H9 (cell line): Measurements from ENCODE around the gene WWC2. TPM values are rescaled to one million over a fixed set of nuclear protein-coding genes. Genes with fewer than 3 reads are reported as not detected.

ENCODE experiments used
- DNase-seq: peaks from one replicate; pipeline ENCODE4 v3.0.0-alpha.2; 2017
- H2AFZ ChIP-seq: one replicate; pipeline ENCODE4 v1.6.1; 2013; ENCODE audit warnings: mild to moderate bottlenecking, low read length, control low read depth, moderate library complexity
- H2AK5ac ChIP-seq: 2 replicates; pipeline ENCODE4 v1.6.1; 2013; ENCODE audit warnings: low read length, control low read depth, mixed read lengths; ENCODE audit not compliant: insufficient read length
- H2BK120ac ChIP-seq: one replicate; pipeline ENCODE4 v1.6.1; 2013; ENCODE audit warnings: low read depth, mild to moderate bottlenecking, low read length, control low read depth, inconsistent platforms; ENCODE audit not compliant: poor library complexity, severe bottlenecking
- H2BK12ac ChIP-seq: 2 replicates; pipeline ENCODE4 v1.6.1; 2013; ENCODE audit warnings: low read length, control low read depth, mixed read lengths, low read depth; ENCODE audit not compliant: insufficient read length
- H2BK15ac ChIP-seq: 2 replicates; pipeline ENCODE4 v1.6.1; 2013; ENCODE audit warnings: low read depth, low read length, control low read depth
- H2BK20ac ChIP-seq: one replicate; pipeline ENCODE4 v1.6.1; 2013; ENCODE audit warnings: low read depth, mild to moderate bottlenecking, low read length, control low read depth, inconsistent platforms; ENCODE audit not compliant: poor library complexity, severe bottlenecking
- H2BK5ac ChIP-seq: 2 replicates; pipeline ENCODE4 v1.6.1; 2013; ENCODE audit warnings: low read length, control low read depth, mixed read lengths; ENCODE audit not compliant: insufficient read length
- H3K14ac ChIP-seq: 2 replicates; pipeline ENCODE4 v1.6.1; 2013; ENCODE audit warnings: low read length, control low read depth; ENCODE audit not compliant: insufficient read depth
- H3K18ac ChIP-seq: 2 replicates; pipeline ENCODE4 v1.6.1; 2013; ENCODE audit warnings: low read depth, mild to moderate bottlenecking, mixed read lengths, low read length, control low read depth; ENCODE audit not compliant: insufficient read length
- H3K23ac ChIP-seq: 2 replicates; pipeline ENCODE4 v1.6.1; 2013; ENCODE audit warnings: low read length, control low read depth, mixed read lengths, low read depth; ENCODE audit not compliant: insufficient read length
- H3K23me2 ChIP-seq: 2 replicates; pipeline ENCODE4 v1.6.1; 2013; ENCODE audit warnings: low read depth, mild to moderate bottlenecking, mixed read lengths, low read length, control low read depth; ENCODE audit not compliant: insufficient read length, poor library complexity, severe bottlenecking
- H3K27ac ChIP-seq: 2 replicates; pipeline ENCODE4 v1.5.1; 2013; ENCODE audit warnings: low read length, control low read depth, mixed read lengths, low read depth; ENCODE audit not compliant: insufficient read length
- H3K27me3 ChIP-seq: 2 replicates; pipeline ENCODE4 v1.6.1; 2013; ENCODE audit warnings: low read length, control low read depth, inconsistent platforms; ENCODE audit not compliant: insufficient read depth
- H3K4ac ChIP-seq: 2 replicates; pipeline ENCODE4 v1.6.1; 2013; ENCODE audit warnings: low read depth, mild to moderate bottlenecking, control low read depth, inconsistent platforms, low read length, moderate library complexity
- H3K4me1 ChIP-seq: 2 replicates; pipeline ENCODE4 v1.6.1; 2013; ENCODE audit warnings: low read length, control low read depth, inconsistent platforms; ENCODE audit not compliant: insufficient read depth
- H3K4me2 ChIP-seq: 2 replicates; pipeline ENCODE4 v1.6.1; 2013; ENCODE audit warnings: low read length, control low read depth, mixed read lengths; ENCODE audit not compliant: insufficient read length, insufficient read depth
- H3K56ac ChIP-seq: 2 replicates; pipeline ENCODE4 v1.6.1; 2013; ENCODE audit warnings: low read depth, mild to moderate bottlenecking, mixed read lengths, low read length, control low read depth; ENCODE audit not compliant: insufficient read length
- H3K79me1 ChIP-seq: 2 replicates; pipeline ENCODE4 v1.6.1; 2013; ENCODE audit warnings: low read depth, mild to moderate bottlenecking, moderate library complexity, low read length, control low read depth, inconsistent platforms; ENCODE audit not compliant: insufficient read depth, poor library complexity, severe bottlenecking
- H3K79me2 ChIP-seq: 2 replicates; pipeline ENCODE4 v1.6.1; 2013; ENCODE audit warnings: low read length, control low read depth, inconsistent platforms; ENCODE audit not compliant: insufficient read depth
- H3K9ac ChIP-seq: 2 replicates; pipeline ENCODE4 v1.6.1; 2013; ENCODE audit warnings: low read length, control low read depth, mixed read lengths; ENCODE audit not compliant: insufficient read length; ENCODE audit errors: extremely low read depth
- H3K9me3 ChIP-seq: one replicate; pipeline ENCODE4 v1.6.1; 2013; ENCODE audit warnings: low read depth, low read length, inconsistent platforms; ENCODE audit not compliant: control insufficient read depth
- H3T11ph ChIP-seq: one replicate; pipeline ENCODE4 v1.6.1; 2013; ENCODE audit warnings: mild to moderate bottlenecking, low read length, control low read depth, inconsistent platforms
- H4K20me1 ChIP-seq: one replicate; pipeline ENCODE4 v1.6.1; 2013; ENCODE audit not compliant: control insufficient read depth, insufficient read length, insufficient read depth
- H4K5ac ChIP-seq: 2 replicates; pipeline ENCODE4 v1.6.1; 2013; ENCODE audit warnings: low read depth, mild to moderate bottlenecking, mixed read lengths, low read length, control low read depth; ENCODE audit not compliant: insufficient read length
- H4K8ac ChIP-seq: replicated peaks from 2 replicates; pipeline ENCODE4 v1.6.1; 2013; ENCODE audit warnings: low read length, control low read depth, mixed read lengths, low read depth; ENCODE audit not compliant: insufficient read length
- H4K91ac ChIP-seq: 2 replicates; pipeline ENCODE4 v1.6.1; 2013; ENCODE audit warnings: low read depth, mild to moderate bottlenecking, moderate library complexity, mixed read lengths, low read length, control low read depth; ENCODE audit not compliant: insufficient read length
- H3K27ac Mint-ChIP-seq, 3 experiments: 2 replicates in 2 of 3; 3 replicates in 1 of 3; pipeline ENCODE4 v1.8.0; 2020 to 2021; ENCODE audit warnings: mixed read lengths in 3 of 3, mild to moderate bottlenecking in 1 of 3, moderate library complexity in 1 of 3
- H3K27me3 Mint-ChIP-seq: 2 replicates; pipeline ENCODE4 v1.8.0; 2021; ENCODE audit warnings: low read depth, mild to moderate bottlenecking, moderate library complexity, mixed read lengths
- H3K36me3 Mint-ChIP-seq, 3 experiments: 2 replicates in 2 of 3; 3 replicates in 1 of 3; pipeline ENCODE4 v1.8.0; 2020 to 2021; ENCODE audit warnings: low read depth in 3 of 3, mixed read lengths in 3 of 3; ENCODE audit not compliant: insufficient read depth in 1 of 3
- H3K4me1 Mint-ChIP-seq, 2 experiments: 2 replicates each; pipeline ENCODE4 v1.8.0; 2020; ENCODE audit warnings: mixed read lengths in 2 of 2
- H3K4me3 Mint-ChIP-seq, 2 experiments: 2 replicates in 1 of 2; 3 replicates in 1 of 2; pipeline ENCODE4 v1.8.0; 2020 to 2021; ENCODE audit warnings: mild to moderate bottlenecking in 2 of 2, mixed read lengths in 2 of 2, moderate library complexity in 1 of 2
- H3K9me3 Mint-ChIP-seq, 2 experiments: 2 replicates in 1 of 2; 3 replicates in 1 of 2; pipeline ENCODE4 v1.8.0; 2020; ENCODE audit warnings: mild to moderate bottlenecking in 2 of 2, mixed read lengths in 2 of 2, moderate library complexity in 1 of 2
- CTCF ChIP-seq: fragments of 200-600 bp; sonication (generic); conservative IDR thresholded peaks from 3 replicates; pipeline ENCODE4 v1.8.0; 2021; ENCODE audit warnings: antibody characterized with exemption, mild to moderate bottlenecking
- WGBS: extraction: QIAGEN DNeasy Blood & Tissue Kit; methylation state at CpG from one replicate; pipeline ENCODE4 v1.1.7; 2013; ENCODE audit warnings: missing lambda C conversion rate, low lambda C conversion rate, mixed read lengths; ENCODE audit not compliant: insufficient read length; ENCODE audit errors: extremely low coverage; 5-methylcytosine and 5-hydroxymethylcytosine counted together
- total RNA-seq: library from RNA; stranded (reverse); gene quantifications from 2 replicates; pipeline ENCODE4 v1.2.1, GENCODE V29; 2021

The WWC2 gene
- total RNA-seq, 1 experiment from 2014 or later: 106 TPM

- Histone ChIP-seq H3K56ac (no peak overlapping the region), H4K20me1 (no peaks in the 10 kb centered on the region), H2BK20ac (no peak overlapping the region), H3K4ac (no peak overlapping the region), H4K5ac (no peak overlapping the region), H4K91ac (no peak overlapping the region), H2BK15ac (no peak overlapping the region), H2BK120ac (no peak overlapping the region), H3K14ac (no peak overlapping the region), H3K79me1 (peaks cover 8% of the 10 kb centered on the region), H3K27ac (no peak overlapping the region), H3K4me2 (no peak overlapping the region), H3K79me2 (peaks cover 15% of the 10 kb centered on the region; the same call in 1 of the 2 replicates), H2BK5ac (no peak overlapping the region), H2AFZ (no peak overlapping the region), H3K18ac (no peak overlapping the region), H3K9ac (no peak overlapping the region), H3K23ac (no peak overlapping the region), H3K27me3 (no peaks in the 10 kb centered on the region), H3K9me3 (no peaks in the 10 kb centered on the region), H2AK5ac (no peak overlapping the region), H3K4me1 (peaks cover 24% of the 10 kb centered on the region), H4K8ac (no peak overlapping the region), H3K23me2 (peaks cover 4% of the 10 kb centered on the region), H3T11ph (no peak overlapping the region), H2BK12ac (no peak overlapping the region)
- peaks cover 5% of the 10 kb centered on the region in 2 experiments for H3K9me3 Mint-ChIP-seq
- no peak for TF ChIP-seq CTCF
- H3K4me3 Mint-ChIP-seq: no peak overlapping the region; a peak in 1 of 5 replicates
- H3K27me3 Mint-ChIP-seq: no peaks in the 10 kb centered on the region
- WGBS: no CpG with 5 or more reads among the region's 7 CpGs
- H3K27ac Mint-ChIP-seq: peak overlapping the region; percentile 11 to 74 (median 37); a peak in 5 of 7 replicates
- H3K36me3 Mint-ChIP-seq: peaks cover 1 to 12% (median 9%) of the 10 kb centered on the region in 3 experiments; a peak in 6 of 7 replicates
- H3K4me1 Mint-ChIP-seq: peaks cover 73 to 81% of the 10 kb centered on the region in 2 experiments
- DNase-seq: no peak
These were observed 81.0 kb downstream of the WWC2 start for GRCh38 chr4:183180096-183180495.
